Panc1 (cell line): ENCODE data around the gene SLC27A4.

Experiments used
- SIN3A ChIP-seq: IDR thresholded peaks from 2 replicates; pipeline ENCODE4 v1.6.1; 2012; ENCODE audit warnings: low read depth, mild to moderate bottlenecking, low read length, moderate library complexity, borderline replicate concordance; ENCODE audit not compliant: insufficient read depth
- TF ChIP-seq, protein P1 (sequence below): fragments of 450-650 bp; IDR thresholded peaks from 2 replicates; pipeline ENCODE4 v1.5.1; 2017; ENCODE audit warnings: mild to moderate bottlenecking

DNA sequence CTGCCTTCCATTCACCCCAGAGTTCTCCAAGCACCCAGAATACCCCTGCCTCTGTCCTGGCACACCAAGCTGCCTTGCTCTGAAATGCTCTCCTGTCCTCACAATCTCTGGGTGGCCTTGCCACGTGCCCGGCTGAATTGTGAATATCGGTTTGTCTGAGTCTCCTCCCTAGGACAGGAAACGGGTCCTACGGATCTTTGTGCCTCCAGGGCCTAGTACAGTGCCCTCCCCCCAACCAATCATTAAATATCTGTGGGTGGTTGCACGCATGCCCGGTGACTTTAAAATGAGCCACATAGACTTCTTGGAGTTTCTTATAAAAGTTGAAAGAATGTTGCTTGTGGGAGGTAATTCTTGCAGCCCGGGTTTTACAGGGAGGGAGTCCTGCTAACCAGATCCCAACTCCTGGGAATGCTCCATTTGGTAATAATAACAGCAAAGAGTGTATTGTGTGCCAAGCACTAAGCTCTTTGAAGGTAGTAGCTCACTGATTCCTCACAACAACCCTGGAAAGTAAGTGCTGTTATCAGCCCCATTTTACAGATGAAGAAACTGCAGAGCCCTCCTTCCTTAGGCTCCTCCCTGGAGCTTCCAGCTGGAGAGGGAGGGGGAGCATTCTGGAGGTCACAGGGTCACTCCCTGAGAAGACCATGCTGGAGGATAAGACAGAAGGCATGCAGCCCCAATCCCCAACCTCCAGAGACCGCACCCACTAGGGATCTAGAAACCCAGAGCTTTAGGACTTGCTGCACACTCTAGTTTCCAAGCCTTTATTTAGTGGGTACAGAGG is 54.2 kb downstream of the SLC27A4 start:
- TF ChIP-seq, protein P1, sequence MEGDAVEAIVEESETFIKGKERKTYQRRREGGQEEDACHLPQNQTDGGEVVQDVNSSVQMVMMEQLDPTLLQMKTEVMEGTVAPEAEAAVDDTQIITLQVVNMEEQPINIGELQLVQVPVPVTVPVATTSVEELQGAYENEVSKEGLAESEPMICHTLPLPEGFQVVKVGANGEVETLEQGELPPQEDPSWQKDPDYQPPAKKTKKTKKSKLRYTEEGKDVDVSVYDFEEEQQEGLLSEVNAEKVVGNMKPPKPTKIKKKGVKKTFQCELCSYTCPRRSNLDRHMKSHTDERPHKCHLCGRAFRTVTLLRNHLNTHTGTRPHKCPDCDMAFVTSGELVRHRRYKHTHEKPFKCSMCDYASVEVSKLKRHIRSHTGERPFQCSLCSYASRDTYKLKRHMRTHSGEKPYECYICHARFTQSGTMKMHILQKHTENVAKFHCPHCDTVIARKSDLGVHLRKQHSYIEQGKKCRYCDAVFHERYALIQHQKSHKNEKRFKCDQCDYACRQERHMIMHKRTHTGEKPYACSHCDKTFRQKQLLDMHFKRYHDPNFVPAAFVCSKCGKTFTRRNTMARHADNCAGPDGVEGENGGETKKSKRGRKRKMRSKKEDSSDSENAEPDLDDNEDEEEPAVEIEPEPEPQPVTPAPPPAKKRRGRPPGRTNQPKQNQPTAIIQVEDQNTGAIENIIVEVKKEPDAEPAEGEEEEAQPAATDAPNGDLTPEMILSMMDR, result no peak
- no peak for TF ChIP-seq SIN3A
